Stomach (tissue), 9 donors: Measurements from ENCODE around the gene EMX1. TPM values are rescaled to one million over a fixed set of nuclear protein-coding genes. Genes with fewer than 3 reads are reported as not detected.

Source experiments
- DNase-seq, 2 donors: peaks; one replicate each; pipeline versions ENCODE4 v3.0.0 to v3.0.0-alpha.2; 2013 to 2019
- H3K27ac ChIP-seq, 5 donors: fragments of 200-600 bp in 4 of 5; sonication (generic) in 4 of 5; one replicate each; pipeline ENCODE4 v1.5.1; 2013 to 2019; ENCODE audit warnings: mild to moderate bottlenecking in 1 of 5, moderate library complexity in 1 of 5
- H3K27me3 ChIP-seq, 3 donors: fragments of 200-600 bp; sonication (generic); one replicate each; pipeline ENCODE4 v1.5.1; 2017 to 2019; ENCODE audit warnings: mixed run types in 1 of 3
- H3K36me3 ChIP-seq, 4 donors: fragments of 200-600 bp; sonication (generic); 1 replicate in 3 of 4; 2 replicates in 1 of 4; pipeline ENCODE4 v1.5.1; 2016 to 2019
- H3K4me1 ChIP-seq, 4 donors: fragments of 200-600 bp; sonication (generic); one replicate each; pipeline ENCODE4 v1.5.1; 2016 to 2019
- H3K4me3 ChIP-seq, 4 donors: fragments of 200-600 bp; sonication (generic) in 3 of 4; one replicate each; pipeline ENCODE4 v1.5.1; 2016 to 2019; ENCODE audit warnings: mild to moderate bottlenecking in 1 of 4
- H3K9me3 ChIP-seq, 4 donors: fragments of 200-600 bp; sonication (generic); one replicate each; pipeline ENCODE4 v1.5.1; 2016 to 2019
- CTCF ChIP-seq, 7 experiments: fragments of 450-650 bp in 4 of 7; fragments of 200-600 bp in 3 of 7; sonication (generic) in 3 of 7; IDR thresholded peaks; one replicate each; pipeline ENCODE4 v1.5.1; 2016 to 2019; ENCODE audit warnings: antibody characterized with exemption in 7 of 7, control low read depth in 2 of 7, mild to moderate bottlenecking in 1 of 7
- EP300 ChIP-seq: sonication (generic); formaldehyde crosslinking; IDR thresholded peaks from one replicate; pipeline ENCODE4 v1.6.1; 2017; ENCODE audit warnings: antibody characterized with exemption
- POLR2A ChIP-seq, 4 donors: fragments of 450-650 bp; IDR thresholded peaks; one replicate each; pipeline ENCODE4 v1.6.1; 2016; ENCODE audit warnings: antibody characterized with exemption in 4 of 4, control low read depth in 2 of 4, mild to moderate bottlenecking in 1 of 4, moderate library complexity in 1 of 4
- POLR2AphosphoS5 ChIP-seq, 3 donors: sonication (generic); formaldehyde crosslinking; IDR thresholded peaks; one replicate each; pipeline ENCODE4 v1.6.1; 2016; ENCODE audit warnings: antibody characterized with exemption in 3 of 3
- WGBS, 5 donors: extraction: QIAGEN DNeasy Blood & Tissue Kit in 3 of 5; methylation state at CpG; one replicate each; pipeline versions ENCODE4 v1.1.5 to v1.1.7; 2013 to 2018; 5-methylcytosine and 5-hydroxymethylcytosine counted together
- intact Hi-C: fragments of 100-400 bp; cut with DNase I; formaldehyde crosslinking; loops from one replicate; pipeline ENCODE4 v1.15.1; 2023; ENCODE audit warnings: low total_unique reads
- polyA plus RNA-seq, 3 donors: library from polyadenylated mRNA; stranded (reverse); fragments of 200-250 nt; gene quantifications; one replicate each; pipeline ENCODE4 v1.2.3, GENCODE V29; 2013
- total RNA-seq, 5 donors: library from RNA; depleted of rRNA; stranded (reverse); fragments of >200 nt; gene quantifications; one replicate each; pipeline versions ENCODE4 v1.1.0 to v1.2.3, GENCODE V29; 2014 to 2016
- donor health status: healthy with polysubstance abuse.
- donor health status: Bipolar disorder and iron deficiency.
- donor health status: healthy.

The EMX1 gene
- total and polyA plus RNA-seq, 8 donors, result 0.18 to 32.1 (median 0.62) TPM; not detected in 5

GRCh38 chr2:72973566-72974435, 56.5 kb downstream of the EMX1 start:
- H3K4me3 ChIP-seq, result no peak overlapping the region
- intact Hi-C loops, result no loop called here
- TF ChIP-seq CTCF (IDR thresholded peaks at IDR 0.05), result peak in 5 of 7 experiments; percentile 32 to 80 (median 58)
- TF ChIP-seq EP300, result no peak
- no peaks in the 10 kb centered on the region for H3K27me3 ChIP-seq
- H3K36me3 ChIP-seq, result peaks cover 0 to 23% (median 4%) of the 10 kb centered on the region in 4 donors
- H3K9me3 ChIP-seq, result no peaks in the 10 kb centered on the region
- H3K27ac ChIP-seq, result no peak overlapping the region
- no peaks in the 10 kb centered on the region for H3K4me1 ChIP-seq
- peak; percentile 63 to 79 for DNase-seq
- WGBS, 5 donors, result 46 to 71% (median 59%) methylated on average over 6 to 12 of the region's 12 CpGs

GRCh38 chr2:72974436-72974754, 57.1 kb downstream of the EMX1 start:
- no peaks in the 10 kb centered on the region for H3K4me1 ChIP-seq
- no peaks in the 10 kb centered on the region for H3K27me3 ChIP-seq
- H3K9me3 ChIP-seq, result no peaks in the 10 kb centered on the region
- no peak for TF ChIP-seq POLR2AphosphoS5 (IDR thresholded peaks at IDR 0.05)
- TF ChIP-seq EP300, result no peak
- TF ChIP-seq POLR2A (IDR thresholded peaks at IDR 0.05), result no peak
- 43 to 68% (median 57%) methylated on average over 2 of the region's 2 CpGs for WGBS, 5 donors
- intact Hi-C loops, result no loop called here
- no peak overlapping the region for H3K27ac ChIP-seq
- peaks cover 0 to 23% (median 4%) of the 10 kb centered on the region in 4 donors for H3K36me3 ChIP-seq
- no peak overlapping the region for H3K4me3 ChIP-seq
- no peak for DNase-seq

DNA sequence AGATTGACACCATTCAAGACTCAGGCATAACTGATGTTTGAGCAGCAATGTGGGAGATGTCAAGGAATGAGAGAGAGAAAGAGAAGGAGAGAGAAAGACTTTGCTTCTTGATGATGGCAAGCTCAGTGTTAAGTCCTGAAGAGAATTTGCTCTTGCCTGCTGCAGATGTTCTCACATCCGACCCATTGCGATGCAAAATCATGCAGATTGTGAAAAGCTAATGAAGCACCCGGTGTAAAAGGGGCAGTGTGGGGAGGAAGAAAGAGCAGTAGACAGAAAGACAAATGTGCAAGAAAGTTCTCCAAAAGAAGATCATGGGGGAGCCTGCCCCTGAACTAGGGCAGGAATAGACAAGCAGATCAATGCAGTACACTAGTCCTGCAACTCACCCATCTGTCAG, 57.7 kb downstream of the EMX1 start:
- intact Hi-C loops, result no loop called here
- H3K4me1 ChIP-seq, result peaks cover 0 to 1% (median 0%) of the 10 kb centered on the region in 4 donors
- DNase-seq, result no peak
- no peak overlapping the region for H3K4me3 ChIP-seq
- H3K27ac ChIP-seq, result no peak overlapping the region
- no peaks in the 10 kb centered on the region for H3K27me3 ChIP-seq
- no peak for TF ChIP-seq POLR2A (IDR thresholded peaks at IDR 0.05)
- TF ChIP-seq POLR2AphosphoS5 (IDR thresholded peaks at IDR 0.05), result no peak
- TF ChIP-seq EP300, result no peak
- 68 to 75% (median 73%) methylated on average over 3 of the region's 3 CpGs for whole genome bisulfite sequencing, 5 donors
- H3K9me3 ChIP-seq, result no peaks in the 10 kb centered on the region
- H3K36me3 ChIP-seq, result peaks cover 0 to 18% (median 4%) of the 10 kb centered on the region in 4 donors

DNA sequence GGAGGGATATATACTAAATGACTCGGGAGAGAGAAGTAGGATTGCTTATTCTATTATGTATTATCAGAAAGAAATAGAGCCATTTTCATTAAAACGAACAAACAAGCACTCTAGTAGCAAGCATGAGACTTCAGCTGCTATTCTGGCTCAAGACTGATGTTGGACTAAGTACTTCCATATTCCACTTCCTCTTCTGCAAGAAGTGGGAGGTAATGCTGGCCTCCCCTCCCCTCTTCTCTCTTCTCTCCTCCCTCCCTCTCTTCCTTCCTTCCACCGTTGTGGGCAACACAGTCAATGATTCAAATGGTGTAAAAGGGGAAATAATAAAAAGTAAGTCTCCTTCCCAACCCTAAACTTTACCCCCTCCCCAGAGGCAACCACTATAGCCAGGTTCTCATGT, 62.6 kb downstream of the EMX1 start:
- TF ChIP-seq POLR2AphosphoS5 (IDR thresholded peaks at IDR 0.05) (no peak), EP300 (no peak), POLR2A (IDR thresholded peaks at IDR 0.05) (no peak), CTCF (IDR thresholded peaks at IDR 0.05) (no peak)
- WGBS, 5 donors, result 60 to 72% (median 65%) methylated on average over 3 of the region's 3 CpGs
- H3K9me3 ChIP-seq, result no peaks in the 10 kb centered on the region
- H3K27ac ChIP-seq, result no peak overlapping the region
- H3K4me3 ChIP-seq, result no peak overlapping the region
- peaks cover 0 to 9% (median 1%) of the 10 kb centered on the region in 4 donors for H3K36me3 ChIP-seq
- intact Hi-C loops, result no loop called here
- no peaks in the 10 kb centered on the region for H3K27me3 ChIP-seq
- H3K4me1 ChIP-seq, result peaks cover 11 to 23% (median 20%) of the 10 kb centered on the region in 4 donors
- peak in 1 of 2 donors; percentile 36 for DNase-seq

DNA sequence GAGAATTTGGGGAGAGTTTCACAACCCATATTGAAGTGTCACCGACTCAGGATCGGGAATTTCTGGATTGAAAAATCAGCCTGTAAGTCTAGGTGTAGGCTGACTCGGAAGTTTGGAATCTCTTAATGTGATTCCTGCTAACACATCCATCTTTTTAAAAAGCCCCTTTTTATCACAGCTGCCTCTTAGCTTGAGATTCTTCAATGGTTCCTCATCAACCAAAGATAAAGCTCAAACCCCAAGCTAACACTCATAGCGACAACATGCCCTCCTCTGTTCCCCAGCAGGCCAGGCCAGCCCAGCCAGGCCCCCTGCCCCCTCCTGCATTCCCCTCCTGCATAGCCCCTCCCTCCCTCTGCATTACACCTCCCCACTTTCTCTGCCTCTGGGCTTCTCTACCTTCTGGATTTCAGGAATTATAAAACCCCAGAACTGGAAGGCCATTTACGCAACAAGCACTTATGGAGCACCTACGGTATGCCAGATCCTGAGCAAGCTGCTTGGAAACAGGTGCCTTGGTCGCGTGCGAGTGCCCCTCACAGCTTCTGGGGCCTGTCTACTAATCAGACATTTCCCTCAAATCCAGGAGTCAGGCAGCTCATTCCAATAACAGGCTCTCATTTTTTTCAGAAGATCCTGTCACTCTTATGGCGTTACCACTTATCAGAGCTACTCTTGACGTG, 63.4 kb downstream of the EMX1 start:
- Histone ChIP-seq H3K9me3 (no peaks in the 10 kb centered on the region), H3K36me3 (peaks cover 0 to 5% (median 0%) of the 10 kb centered on the region in 4 donors), H3K27ac (no peak overlapping the region), H3K4me3 (no peak overlapping the region), H3K4me1 (peaks cover 19 to 31% (median 28%) of the 10 kb centered on the region in 4 donors), H3K27me3 (no peaks in the 10 kb centered on the region)
- no peak for DNase-seq
- 88 to 96% (median 93%) methylated on average over 11 of the region's 11 CpGs for WGBS, 5 donors
- TF ChIP-seq EP300, result no peak
- TF ChIP-seq POLR2A (IDR thresholded peaks at IDR 0.05), result no peak
- no peak for TF ChIP-seq POLR2AphosphoS5 (IDR thresholded peaks at IDR 0.05)
- TF ChIP-seq CTCF (IDR thresholded peaks at IDR 0.05), result no peak
- intact Hi-C loops, result no loop called here
